Measurements from ENCODE around the gene IL18. TPM values are rescaled to one million over a fixed set of nuclear protein-coding genes. Genes with fewer than 3 reads are reported as not detected.
"Not testable (repeated sequence)": the region's sequence is repeated elsewhere in the genome, so short reads cannot be mapped to it uniquely, and the experiment has no call there.

The IL18 gene
- total RNA-seq, 1 experiment from 2014 or later, result 1.8 TPM

DNA sequence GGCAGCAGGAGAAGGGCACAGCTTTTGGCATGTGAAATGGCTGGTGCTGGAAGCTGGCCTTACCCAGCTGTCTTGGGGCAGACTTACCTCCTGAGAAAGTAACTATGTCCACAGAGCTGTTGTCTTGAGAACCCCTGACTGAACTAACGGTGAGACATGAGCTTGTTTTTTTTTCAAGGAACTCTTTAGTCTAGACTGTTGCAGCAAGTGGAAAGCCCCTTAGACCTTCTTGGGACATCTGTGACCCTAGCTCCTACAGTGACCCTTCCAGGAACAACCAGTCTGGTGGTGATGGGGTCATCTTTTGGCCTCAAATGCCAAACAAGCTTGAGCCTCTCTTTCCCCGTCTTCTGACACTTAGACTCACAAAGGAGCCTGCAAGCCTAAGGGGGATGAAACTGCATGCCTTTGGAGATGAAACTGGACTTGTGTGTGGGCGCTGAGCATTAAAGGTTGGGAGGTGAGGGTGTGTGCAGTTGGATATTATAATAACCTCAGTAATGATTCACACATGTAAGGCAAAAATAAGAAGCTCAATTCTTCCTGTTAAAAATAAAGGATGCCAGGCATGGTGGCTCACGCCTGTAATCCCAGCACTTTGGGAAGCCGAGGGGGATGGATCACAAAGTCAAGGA lies 41.8 kb downstream of the IL18 start:
- DNase-seq (ENCODE audit: low spot score), result no peak

DNA sequence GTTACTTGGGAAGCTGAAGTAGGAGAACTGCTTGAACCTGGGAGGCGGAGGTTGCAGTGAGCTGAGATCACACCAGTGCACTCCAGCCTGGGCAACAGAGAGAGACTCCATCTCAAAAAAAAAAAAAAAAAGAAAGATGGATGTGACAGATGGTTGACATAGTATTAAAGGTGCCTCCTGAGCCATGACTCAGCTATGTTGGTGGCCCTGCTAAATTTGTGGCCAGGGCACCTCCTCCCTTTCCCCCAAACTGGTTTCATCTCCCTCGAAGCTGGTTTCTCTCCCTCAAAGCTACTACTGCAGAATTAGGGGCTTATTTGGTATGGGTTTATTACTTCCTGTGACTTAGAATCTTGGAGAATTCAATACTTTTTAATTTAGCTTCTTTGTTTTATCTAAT lies 45.7 kb downstream of the IL18 start:
- DNase-seq (ENCODE audit: low spot score), result no peak

- DNase-seq (ENCODE audit: low spot score), result no peak
These were observed 48.5 kb downstream of the IL18 start for GRCh38 chr11:112115386-112115785.

DNA sequence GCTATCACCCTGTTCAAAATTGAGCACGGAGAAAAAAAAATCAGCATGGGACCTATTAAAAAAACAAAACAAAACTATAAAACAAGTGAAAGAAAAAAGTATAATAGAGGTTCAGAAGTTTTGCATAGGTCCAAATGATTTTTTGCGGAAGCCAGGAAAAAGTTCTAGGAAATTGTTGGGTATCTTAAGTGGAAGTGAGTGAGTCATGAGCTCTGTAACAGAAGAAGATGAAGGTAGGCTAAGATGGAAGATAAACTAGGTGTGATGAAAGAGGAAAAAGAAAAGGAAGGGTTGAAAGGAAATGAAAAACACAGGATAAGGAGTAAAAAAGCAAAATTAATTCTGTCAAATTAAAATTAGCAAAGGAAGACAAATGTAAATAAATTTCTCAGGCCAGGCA lies 49.4 kb downstream of the IL18 start:
- DNase-seq (ENCODE audit: low spot score), result no peak

DNA sequence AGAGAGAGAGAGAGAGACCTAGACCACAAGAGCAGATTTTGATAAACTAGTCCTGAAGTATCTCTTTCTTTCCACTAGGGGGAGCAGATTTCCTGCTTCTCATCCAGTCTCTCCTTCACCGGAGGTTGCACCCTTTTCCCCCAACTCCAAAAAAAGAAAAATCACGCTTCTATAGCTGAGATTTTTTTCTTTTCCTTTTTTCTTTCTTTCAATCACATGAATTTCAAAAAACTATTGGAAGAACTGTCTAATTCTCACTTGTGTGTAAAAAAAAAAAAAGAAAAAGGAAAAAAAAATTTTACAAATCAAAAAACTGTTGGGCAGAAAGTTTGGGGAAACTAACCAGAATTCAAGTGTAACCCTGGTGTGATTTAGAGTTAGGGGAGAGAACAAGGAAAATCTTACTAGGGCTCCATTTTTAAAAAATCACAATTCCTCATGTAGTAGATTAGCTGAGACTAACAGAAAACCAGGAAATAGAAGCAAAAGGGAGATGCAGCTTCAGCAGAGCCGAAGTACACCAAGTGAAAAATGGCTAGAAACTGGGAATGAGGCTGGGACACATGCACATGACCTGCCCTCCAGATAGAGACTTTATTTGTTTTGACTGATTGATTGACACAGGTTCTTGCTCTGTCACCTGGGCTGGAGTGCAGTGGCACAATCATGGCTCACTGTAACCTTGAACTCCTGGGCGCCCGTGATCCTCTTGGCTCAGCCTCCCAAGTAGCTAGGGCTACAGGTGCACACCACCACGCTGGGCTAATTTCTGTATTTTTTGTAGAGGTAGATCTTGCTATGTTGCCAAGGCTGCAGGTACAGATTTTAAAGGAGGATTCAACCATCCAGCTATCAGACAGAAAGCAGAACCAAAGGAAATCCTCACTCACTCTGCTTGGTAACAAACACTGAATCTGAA lies 50.1 kb downstream of the IL18 start:
- DNase-seq (ENCODE audit: low spot score), result peak; percentile 58

DNA sequence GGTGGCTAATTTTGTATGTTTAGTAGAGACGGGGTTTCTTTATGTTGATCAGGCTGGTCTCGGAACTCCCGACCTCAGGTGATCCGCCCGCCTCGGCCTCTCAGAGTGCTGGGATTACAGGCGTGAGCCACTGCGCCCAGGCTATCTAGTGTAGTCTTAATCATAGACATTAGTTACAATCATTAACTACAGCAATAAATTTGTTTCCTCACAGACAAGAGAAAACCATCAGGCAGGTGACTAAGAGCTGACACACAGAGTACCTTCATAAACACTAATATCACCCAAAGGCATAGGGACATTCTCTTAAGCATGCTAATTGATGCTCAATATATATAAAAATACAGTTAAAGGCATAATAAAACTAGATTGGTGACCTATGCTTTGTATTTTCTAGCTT lies 57.8 kb downstream of the IL18 start:
- DNase-seq (ENCODE audit: low spot score), result no peak

DNA sequence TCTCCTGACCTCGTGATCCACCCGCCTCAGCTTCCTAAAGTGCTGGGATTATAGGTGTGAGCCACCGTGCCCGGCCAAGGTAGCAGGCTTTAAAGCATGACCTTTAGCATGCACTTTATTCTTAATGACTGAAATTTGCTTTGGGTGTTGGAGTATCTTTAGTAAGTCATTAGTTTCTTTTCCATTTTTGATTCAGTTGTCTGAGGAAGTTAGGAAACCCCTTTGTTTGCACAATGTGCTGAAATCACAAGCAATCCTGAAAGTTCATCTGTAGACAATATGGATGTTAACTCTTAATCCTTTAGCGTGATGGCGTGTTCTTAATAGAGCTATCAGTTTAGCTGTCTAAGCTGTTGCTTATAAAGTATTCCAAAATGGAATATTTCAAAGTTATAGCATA lies 60.4 kb downstream of the IL18 start:
- DNase-seq (ENCODE audit: low spot score), result no peak

DNA sequence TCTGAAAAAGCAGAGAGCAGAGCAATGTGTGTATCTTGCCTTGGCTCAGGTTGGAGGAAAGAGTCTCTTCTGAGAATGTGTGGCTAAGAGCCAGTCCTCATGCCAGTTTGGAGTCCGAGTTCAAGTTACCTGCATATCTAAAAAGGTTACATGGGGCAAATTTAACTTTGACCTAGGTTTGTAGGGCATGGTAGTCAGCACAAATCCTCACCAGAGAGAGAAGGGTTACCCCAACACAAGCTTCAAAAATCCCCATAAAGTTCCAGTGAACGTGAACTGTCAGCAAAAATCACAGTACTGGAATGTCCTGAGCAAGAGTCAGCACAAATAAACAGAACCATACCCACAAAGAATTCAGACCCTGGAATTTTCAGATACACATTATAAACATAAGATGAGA lies 63.4 kb downstream of the IL18 start:
- no peak for DNase-seq (ENCODE audit: low spot score)

- DNase-seq (ENCODE audit: low spot score), result no peak
These were observed 66.0 kb downstream of the IL18 start for GRCh38 chr11:112097734-112098528.

- no peak for DNase-seq (ENCODE audit: low spot score)
These were observed 67.7 kb downstream of the IL18 start for GRCh38 chr11:112096194-112096593.

DNA sequence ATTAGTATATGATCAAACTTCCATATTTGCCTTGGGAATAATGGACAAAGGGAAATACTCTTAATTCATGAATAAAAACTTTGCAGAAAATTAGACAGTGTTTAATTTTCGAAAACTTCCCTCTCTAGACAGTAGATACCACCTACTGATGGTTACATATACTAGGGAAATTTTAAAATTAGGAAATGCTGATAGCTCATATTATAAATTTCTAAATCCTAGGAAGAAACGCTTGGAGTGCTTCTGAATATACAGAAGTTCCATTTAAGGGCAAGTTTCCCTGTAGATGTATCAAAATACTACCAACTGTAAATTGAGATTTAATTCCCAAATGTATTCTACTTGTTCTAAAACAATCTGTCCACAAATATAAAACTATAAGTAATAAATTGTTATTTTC lies 68.6 kb downstream of the IL18 start:
- not testable (repeated sequence) for DNase-seq (ENCODE audit: low spot score)

Small RNAs within 50 kb of the gene (small RNA-seq; reads per million reads assigned to genes)
- gene MRPS36P4, result not detected

Other genes starting within 250 kb of the IL18 start
- 4.3 and 6.3 TPM in 2 replicates for gene C11orf52, start 245.2 kb downstream of the IL18 start, total RNA-seq (2014; rRNA removed; shearing (Covaris generic))
- gene DIXDC1, start 226.8 kb downstream of the IL18 start, total RNA-seq (2014; rRNA removed; shearing (Covaris generic)), result 2.0 and 2.6 TPM in 2 replicates
- gene DLAT, start 138.7 kb downstream of the IL18 start, total RNA-seq (2014; rRNA removed; shearing (Covaris generic)), result 37.2 and 42.4 TPM in 2 replicates
- 0.52 and 0.97 TPM in 2 replicates for gene PIH1D2, start 90.1 kb downstream of the IL18 start, total RNA-seq (2014; rRNA removed; shearing (Covaris generic))
- 11.0 and 13.4 TPM in 2 replicates for gene NKAPD1, start 89.8 kb downstream of the IL18 start, total RNA-seq (2014; rRNA removed; shearing (Covaris generic))
- gene TIMM8B, start 77.3 kb downstream of the IL18 start, total RNA-seq (2014; rRNA removed; shearing (Covaris generic)), result 212 and 216 TPM in 2 replicates
- 144 and 195 TPM in 2 replicates for gene SDHD, start 77.2 kb downstream of the IL18 start, total RNA-seq (2014; rRNA removed; shearing (Covaris generic))
- not detected in 2 replicates for gene TEX12, start 3.3 kb upstream of the IL18 start, total RNA-seq (2014; rRNA removed; shearing (Covaris generic))
- 0.84 and 3.8 TPM in 2 replicates for gene BCO2, start 11.4 kb upstream of the IL18 start, total RNA-seq (2014; rRNA removed; shearing (Covaris generic))
- gene PTS, start 62.3 kb upstream of the IL18 start, total RNA-seq (2014; rRNA removed; shearing (Covaris generic)), result 28.3 and 44.7 TPM in 2 replicates
- gene PLET1, start 96.8 kb upstream of the IL18 start, total RNA-seq (2014; rRNA removed; shearing (Covaris generic)), result not detected in 2 replicates